ENCODE measurements around the gene SMAD6. TPM values are rescaled to one million over a fixed set of nuclear protein-coding genes. Genes with fewer than 3 reads are reported as not detected.

The SMAD6 gene
- total and polyA plus RNA-seq, 2 donors (not counting 1 experiment from before 2014, with no cell fraction given): 0.03 to 0.37 TPM

GRCh38 chr15:66771351-66771650, 69.3 kb downstream of the SMAD6 start:
- ChIA-PET POLR2A (no interaction called here), CTCF (interaction anchor here (0.5 to 3.7 kb wide), 5 partner anchors 74 to 379 kb away, joined by 3 to 15 read pairs (median 3); no protein-coding TSS in a partner anchor)
- Mint-ChIP-seq H3K27ac (no peak overlapping the region), H3K4me3 (no peak overlapping the region), H3K27me3 (peaks cover 6% of the 10 kb centered on the region), H3K9me3 (ENCODE audit: insufficient read depth) (no peaks in the 10 kb centered on the region), H3K4me1 (no peaks in the 10 kb centered on the region)
- ATAC-seq (ENCODE audit: low read depth) (no peak), DNase-seq (no peak)
- H3K4me1 ChIP-seq (ENCODE audit: control insufficient read depth in 2 of 2, insufficient read depth in 2 of 2, low read length in 2 of 2): no peaks in the 10 kb centered on the region
- H3K27ac ChIP-seq (ENCODE audit: low read length in 2 of 2): no peak overlapping the region
- intact Hi-C loops (cut with micrococcal nuclease): loop anchor here (5.0 kb wide), 1 partner anchor 81 kb away; no protein-coding TSS in a partner anchor
- H3K4me2 ChIP-seq (replicated peaks; ENCODE audit: low read depth, low read length, poor library complexity, severe bottlenecking): no peak overlapping the region
- peaks cover 0 to 5% (median 2%) of the 10 kb centered on the region in 4 experiments for H3K27me3 ChIP-seq (replicated peaks in 1 of 4; ENCODE audit: control extremely low read depth in 1 of 4, control insufficient read depth in 3 of 4, insufficient read depth in 4 of 4, low read length in 3 of 4)
- H3K9me3 ChIP-seq (ENCODE audit: control extremely low read depth in 1 of 3, control insufficient read depth in 2 of 3, insufficient read depth in 1 of 3, low read length in 2 of 3): no peaks in the 10 kb centered on the region
- H3K79me2 ChIP-seq (ENCODE audit: control insufficient read depth, insufficient read depth, low read length): no peaks in the 10 kb centered on the region
- 78% methylated on average over 4 of the region's 5 CpGs for WGBS (ENCODE audit: insufficient coverage)
- H4K20me1 ChIP-seq (ENCODE audit: control insufficient read depth, insufficient read depth, low read length, poor library complexity, severe bottlenecking): no peaks in the 10 kb centered on the region
- no peak for TF ChIP-seq CTCF (IDR thresholded peaks at IDR 0.05)
- TF ChIP-seq EZH2 (IDR thresholded peaks at IDR 0.05; ENCODE audit: borderline replicate concordance, insufficient read depth, low read depth, low read length, poor library complexity, severe bottlenecking): no peak
- H3K4me3 ChIP-seq (ENCODE audit: control extremely low read depth in 1 of 5, extremely low read depth in 1 of 5, insufficient read depth in 1 of 5, low read depth in 2 of 5, low read length in 4 of 5): no peak overlapping the region
- no peak overlapping the region for H3K9ac ChIP-seq (ENCODE audit: low read length)
- H3K36me3 ChIP-seq (replicated peaks in 1 of 2; ENCODE audit: control extremely low read depth in 1 of 2, control insufficient read depth in 1 of 2, extremely low read depth in 1 of 2, insufficient read depth in 2 of 2, low read length in 1 of 2): no peaks in the 10 kb centered on the region
- H2AFZ ChIP-seq (ENCODE audit: insufficient read depth, low read depth, low read length, poor library complexity, severe bottlenecking): no peak overlapping the region

- no peaks in the 10 kb centered on the region for H3K9me3 Mint-ChIP-seq (ENCODE audit: insufficient read depth)
- H4K20me1 ChIP-seq (ENCODE audit: control insufficient read depth, insufficient read depth, low read length, poor library complexity, severe bottlenecking): no peaks in the 10 kb centered on the region
- H3K27me3 Mint-ChIP-seq: no peaks in the 10 kb centered on the region
- ATAC-seq (ENCODE audit: low read depth) (no peak), DNase-seq (no peak)
- H3K4me1 Mint-ChIP-seq: no peaks in the 10 kb centered on the region
- H3K9ac ChIP-seq (ENCODE audit: low read length): no peak overlapping the region
- H3K27ac ChIP-seq (ENCODE audit: low read length in 2 of 2): no peak overlapping the region
- H3K4me2 ChIP-seq (replicated peaks; ENCODE audit: low read depth, low read length, poor library complexity, severe bottlenecking): no peak overlapping the region
- H3K27ac Mint-ChIP-seq: no peak overlapping the region
- H3K4me1 ChIP-seq (ENCODE audit: control insufficient read depth in 2 of 2, insufficient read depth in 2 of 2, low read length in 2 of 2): no peaks in the 10 kb centered on the region
- intact Hi-C loops (cut with micrococcal nuclease): loop anchor here (5.0 kb wide), 1 partner anchor 80 kb away; no protein-coding TSS in a partner anchor
- no peaks in the 10 kb centered on the region for H3K9me3 ChIP-seq (ENCODE audit: control extremely low read depth in 1 of 3, control insufficient read depth in 2 of 3, insufficient read depth in 1 of 3, low read length in 2 of 3)
- H3K4me3 ChIP-seq (ENCODE audit: control extremely low read depth in 1 of 5, extremely low read depth in 1 of 5, insufficient read depth in 1 of 5, low read depth in 2 of 5, low read length in 4 of 5): no peak overlapping the region
- TF ChIP-seq CTCF (IDR thresholded peaks at IDR 0.05) (no peak), EZH2 (IDR thresholded peaks at IDR 0.05; ENCODE audit: borderline replicate concordance, insufficient read depth, low read depth, low read length, poor library complexity, severe bottlenecking) (no peak)
- CTCF ChIA-PET: interaction anchor here (0.7 to 3.9 kb wide), 6 partner anchors 17 to 168 kb away, joined by 3 to 17 read pairs (median 10); no protein-coding TSS in a partner anchor
- POLR2A ChIA-PET: no interaction called here
- H3K27me3 ChIP-seq (replicated peaks in 1 of 4; ENCODE audit: control extremely low read depth in 1 of 4, control insufficient read depth in 3 of 4, insufficient read depth in 4 of 4, low read length in 3 of 4): no peaks in the 10 kb centered on the region
- no peaks in the 10 kb centered on the region for H3K36me3 ChIP-seq (replicated peaks in 1 of 2; ENCODE audit: control extremely low read depth in 1 of 2, control insufficient read depth in 1 of 2, extremely low read depth in 1 of 2, insufficient read depth in 2 of 2, low read length in 1 of 2)
- WGBS (ENCODE audit: insufficient coverage): 77% methylated on average over 5 of the region's 7 CpGs
- no peaks in the 10 kb centered on the region for H3K79me2 ChIP-seq (ENCODE audit: control insufficient read depth, insufficient read depth, low read length)
- no peak overlapping the region for H2AFZ ChIP-seq (ENCODE audit: insufficient read depth, low read depth, low read length, poor library complexity, severe bottlenecking)
- H3K4me3 Mint-ChIP-seq: no peak overlapping the region
Observed at GRCh38 chr15:66772604-66773128, 70.6 kb downstream of the SMAD6 start.
